ENCODE results near the gene NAA16.
"Not testable (repeated sequence)": the region's sequence is repeated elsewhere in the genome, so short reads cannot be mapped to it uniquely, and the experiment has no call there.

The NAA16 gene

DNA sequence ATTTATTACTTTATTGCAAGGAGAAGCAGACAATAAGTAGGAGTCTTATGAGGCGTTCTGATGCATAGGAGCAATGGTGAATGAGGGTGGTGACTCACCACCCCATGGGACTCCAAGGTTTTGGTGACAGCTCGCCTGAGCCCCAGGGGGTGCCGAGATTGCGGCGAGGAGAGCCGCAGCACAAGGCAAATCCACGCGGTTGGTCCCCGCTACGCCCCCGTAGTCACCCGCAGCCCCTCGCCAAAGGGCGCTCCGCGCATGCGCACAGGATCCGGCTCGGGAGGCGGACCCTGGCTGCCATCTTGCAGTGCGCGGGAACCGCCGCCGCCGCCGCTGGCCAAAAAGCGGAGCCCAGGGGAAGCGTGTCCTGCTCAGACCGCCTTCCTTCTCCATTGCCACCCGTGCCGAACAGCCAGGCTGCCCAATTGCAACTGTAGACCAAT, at the start of gene NAA16:
Gene NAA16, plus strand, starts transcription at position 305 of the 443 bp plus-strand sequence. CDS start 262 bp downstream, outside the sequence.
- no peak for TF ChIP-seq GATA1 (IDR thresholded peaks at IDR 0.05; ENCODE audit: low read depth, low read length)
- TF ChIP-seq POLR2A (IDR thresholded peaks at IDR 0.05; ENCODE audit: low read length) = peak; percentile 88

GRCh38 chr13:41263261-41263971, 47.7 kb upstream of the NAA16 start, which contains the start of gene MTRF1:
Gene MTRF1 (minus strand): TSS chr13:41263576. CDS start chr13:41260907, 2,669 bp downstream.
- no peak for TF ChIP-seq GATA1 (IDR thresholded peaks at IDR 0.05; ENCODE audit: low read depth, low read length)
- TF ChIP-seq POLR2A (IDR thresholded peaks at IDR 0.05; ENCODE audit: low read length) = peak; percentile 80
- peak; percentile 87 to 90 for DNase-seq

More for the DNA sequence above, at the start of gene NAA16:
- peak; percentile 91 to 93 for DNase-seq

- no peak for DNase-seq
- no peak for TF ChIP-seq POLR2A (IDR thresholded peaks at IDR 0.05; ENCODE audit: low read length)
- TF ChIP-seq GATA1 (IDR thresholded peaks at IDR 0.05; ENCODE audit: low read depth, low read length) = no peak
These were observed 44.0 kb upstream of the NAA16 start for GRCh38 chr13:41267106-41267505.

- TF ChIP-seq POLR2A (IDR thresholded peaks at IDR 0.05; ENCODE audit: low read length) (no peak), GATA1 (IDR thresholded peaks at IDR 0.05; ENCODE audit: low read depth, low read length) (no peak)
- peak; percentile 66 to 71 for DNase-seq
These were observed 42.3 kb upstream of the NAA16 start for GRCh38 chr13:41268764-41269163.

- TF ChIP-seq GATA1 (IDR thresholded peaks at IDR 0.05; ENCODE audit: low read depth, low read length) (no peak), POLR2A (IDR thresholded peaks at IDR 0.05; ENCODE audit: low read length) (no peak)
- no peak for DNase-seq
These were observed 39.4 kb upstream of the NAA16 start for GRCh38 chr13:41271456-41272285.

DNA sequence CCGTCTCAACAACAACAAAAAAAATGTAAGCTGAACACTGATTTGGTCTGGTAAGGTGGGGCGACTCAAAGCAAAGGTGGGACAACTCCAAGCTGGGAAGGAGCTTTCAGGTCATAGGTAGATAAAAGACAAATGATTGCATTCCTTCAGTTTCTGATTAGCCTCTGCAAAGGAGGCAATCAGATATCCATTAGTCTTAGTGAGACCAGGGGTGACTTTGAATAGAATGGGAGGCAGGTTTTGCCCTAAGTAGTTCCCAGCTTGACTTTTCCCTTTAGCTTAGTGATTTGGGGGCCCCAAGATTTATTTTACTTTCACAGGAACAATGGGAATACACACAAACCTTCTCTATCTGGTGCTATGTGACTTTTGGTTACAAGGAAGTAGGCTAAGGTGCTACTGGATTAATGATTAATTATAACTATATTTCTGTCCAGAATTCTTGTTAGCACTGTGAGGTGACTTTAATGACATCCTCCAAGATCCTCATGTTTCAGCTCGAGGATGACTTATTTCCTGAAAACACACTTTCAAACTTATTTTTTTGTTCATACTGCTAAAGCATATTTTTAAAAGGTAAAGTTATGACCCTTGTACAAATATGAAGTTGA, 37.1 kb upstream of the NAA16 start:
- DNase-seq = no peak
- no peak for TF ChIP-seq POLR2A (IDR thresholded peaks at IDR 0.05; ENCODE audit: low read length)
- TF ChIP-seq GATA1 (IDR thresholded peaks at IDR 0.05; ENCODE audit: low read depth, low read length) = no peak

GRCh38 chr13:41274881-41275280, 36.2 kb upstream of the NAA16 start:
- TF ChIP-seq POLR2A (IDR thresholded peaks at IDR 0.05; ENCODE audit: low read length) (no peak), GATA1 (IDR thresholded peaks at IDR 0.05; ENCODE audit: low read depth, low read length) (no peak)
- no peak for DNase-seq

GRCh38 chr13:41276824-41277223, 34.2 kb upstream of the NAA16 start:
- TF ChIP-seq GATA1 (IDR thresholded peaks at IDR 0.05; ENCODE audit: low read depth, low read length) (no peak), POLR2A (IDR thresholded peaks at IDR 0.05; ENCODE audit: low read length) (no peak)
- no peak for DNase-seq

GRCh38 chr13:41279156-41279555, 31.9 kb upstream of the NAA16 start:
- DNase-seq = not testable (repeated sequence)

DNA sequence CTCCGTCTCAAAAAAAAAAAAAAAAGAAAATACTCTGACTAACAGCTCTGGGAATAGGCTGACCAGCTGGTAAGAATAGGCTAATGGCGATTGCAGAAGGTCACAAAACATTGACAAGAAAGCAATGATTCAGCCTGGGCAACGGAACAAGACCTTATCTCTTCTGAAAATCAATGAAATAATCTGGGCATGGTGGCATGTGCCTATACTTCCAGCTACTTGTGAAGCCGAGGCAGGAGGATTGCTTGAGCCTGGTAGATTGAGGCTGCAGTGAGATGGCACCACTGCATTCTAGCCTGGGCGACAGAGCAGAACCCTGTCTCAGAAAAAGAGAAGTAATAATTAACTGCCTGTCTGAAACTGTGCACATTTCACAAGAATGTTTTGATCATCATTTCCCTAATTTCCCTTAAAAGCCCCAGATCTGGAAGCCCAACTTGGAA, 28.9 kb upstream of the NAA16 start:
- TF ChIP-seq GATA1 (IDR thresholded peaks at IDR 0.05; ENCODE audit: low read depth, low read length) = no peak
- no peak for TF ChIP-seq POLR2A (IDR thresholded peaks at IDR 0.05; ENCODE audit: low read length)
- DNase-seq = no peak

GRCh38 chr13:41284512-41285288, 26.4 kb upstream of the NAA16 start:
- TF ChIP-seq POLR2A (IDR thresholded peaks at IDR 0.05; ENCODE audit: low read length) = no peak
- DNase-seq = no peak

GRCh38 chr13:41286370-41286769, 24.7 kb upstream of the NAA16 start:
- DNase-seq = no peak

GRCh38 chr13:41289463-41289881, 21.6 kb upstream of the NAA16 start:
- no peak for DNase-seq
- TF ChIP-seq GATA1 (IDR thresholded peaks at IDR 0.05; ENCODE audit: low read depth, low read length) (no peak), POLR2A (IDR thresholded peaks at IDR 0.05; ENCODE audit: low read length) (no peak)

More at GRCh38 chr13:41286370-41286769, 24.7 kb upstream of the NAA16 start:
- TF ChIP-seq POLR2A (IDR thresholded peaks at IDR 0.05; ENCODE audit: low read length) = no peak
- TF ChIP-seq GATA1 (IDR thresholded peaks at IDR 0.05; ENCODE audit: low read depth, low read length) = no peak
